ENCODE results near the gene PPP1R16B. TPM values are rescaled to one million over a fixed set of nuclear protein-coding genes. Genes with fewer than 3 reads are reported as not detected.

PPP1R16B gene
- total and polyA plus RNA-seq, 7 experiments from 2014 or later, result 11.4 to 75.4 (median 21.5) TPM

- Mint-ChIP-seq H3K27ac (peak within 1 kb of the TSS in 8 of 9 donors; percentile 27 to 83 (median 72)), H3K4me1 (peaks cover 6 to 43% (median 17%) of the 10 kb centered on the region in 7 donors), H3K27me3 (no peaks in the 10 kb centered on the region), H3K36me3 (peaks cover 0 to 8% (median 0%) of the 10 kb centered on the region in 5 donors), H3K9me3 (no peaks in the 10 kb centered on the region), H3K4me3 (peak within 1 kb of the TSS; percentile 76 to 90 (median 80))
- ChIA-PET CTCF (interaction anchor here (0.7 to 1.6 kb wide), 3 partner anchors 36 to 123 kb away, joined by 3 to 8 read pairs (median 8); partner anchors contain the start of gene DHX35), POLR2A (interaction anchor here (4.1 kb wide), 1 partner anchor 35 kb away, joined by 24 read pairs; the partner anchor contains the start of gene DHX35)
- Histone ChIP-seq H3K4me1 (ENCODE audit: control insufficient read depth in 2 of 2, insufficient read depth in 2 of 2, low read length in 2 of 2) (peaks cover 5 to 22% of the 10 kb centered on the region in 2 donors), H3K9me3 (ENCODE audit: control insufficient read depth in 2 of 3, low read length in 3 of 3) (no peaks in the 10 kb centered on the region), H3K27ac (ENCODE audit: low read depth, low read length) (peak within 1 kb of the TSS; percentile 64), H3K4me3 (ENCODE audit: low read length) (peak within 1 kb of the TSS; percentile 61), H3K27me3 (ENCODE audit: control insufficient read depth in 2 of 2, insufficient read depth in 2 of 2, low read length in 2 of 2) (no peaks in the 10 kb centered on the region), H3K36me3 (ENCODE audit: control insufficient read depth in 2 of 3, insufficient read depth in 3 of 3, low read length in 3 of 3) (no peaks in the 10 kb centered on the region)
- DNase-seq, result peak; percentile 86 to 98 (median 92)
- ATAC-seq, result peak; percentile 97
- intact Hi-C loops (cut with micrococcal nuclease), result loop anchor here (1.0 to 2.0 kb wide), 6 partner anchors 36 to 178 kb away; partner anchors contain the start of genes ACTR5 (in 2 of the 2), DHX35 (in 2 of the 2) and PPP1R16B (in 1 of the 2)
Observed at GRCh38 chr20:38926142-38926933, 120.8 kb downstream of the PPP1R16B start, which contains the start of gene FAM83D. TSS of gene FAM83D (plus strand) at chr20:38926417. CDS start at chr20:38926443, 26 bp downstream.

GRCh38 chr20:38926934-38927616, 121.6 kb downstream of the PPP1R16B start:
- no peaks in the 10 kb centered on the region for H3K9me3 Mint-ChIP-seq
- POLR2A ChIA-PET, result interaction anchor here (4.1 kb wide), 1 partner anchor 35 kb away, joined by 24 read pairs; the partner anchor contains the start of gene DHX35
- H3K27ac ChIP-seq (ENCODE audit: low read depth, low read length), result peak overlapping the region; percentile 64
- no peaks in the 10 kb centered on the region for H3K27me3 Mint-ChIP-seq
- peaks cover 5 to 22% of the 10 kb centered on the region in 2 donors for H3K4me1 ChIP-seq (ENCODE audit: control insufficient read depth in 2 of 2, insufficient read depth in 2 of 2, low read length in 2 of 2)
- peak overlapping the region; percentile 76 to 90 (median 80) for H3K4me3 Mint-ChIP-seq
- no peaks in the 10 kb centered on the region for H3K9me3 ChIP-seq (ENCODE audit: control insufficient read depth in 2 of 3, low read length in 3 of 3)
- H3K27me3 ChIP-seq (ENCODE audit: control insufficient read depth in 2 of 2, insufficient read depth in 2 of 2, low read length in 2 of 2), result no peaks in the 10 kb centered on the region
- ATAC-seq, result no peak
- CTCF ChIA-PET, result interaction anchor here (1.2 to 1.6 kb wide), 2 partner anchors 36 to 122 kb away, joined by 8 read pairs; partner anchors contain the start of gene DHX35
- H3K27ac Mint-ChIP-seq, result peak overlapping the region in 4 of 9 donors; percentile 17 to 72 (median 50)
- peaks cover 6 to 45% (median 17%) of the 10 kb centered on the region in 7 donors for H3K4me1 Mint-ChIP-seq
- H3K36me3 ChIP-seq (ENCODE audit: control insufficient read depth in 2 of 3, insufficient read depth in 3 of 3, low read length in 3 of 3), result no peaks in the 10 kb centered on the region
- peaks cover 0 to 7% (median 0%) of the 10 kb centered on the region in 5 donors for H3K36me3 Mint-ChIP-seq
- H3K4me3 ChIP-seq (ENCODE audit: low read length), result peak overlapping the region; percentile 61
- no peak for DNase-seq
- intact Hi-C loops (cut with micrococcal nuclease), result loop anchor here (1.0 to 2.0 kb wide), 6 partner anchors 35 to 179 kb away; partner anchors contain the start of genes ACTR5 (in 2 of the 2), DHX35 (in 2 of the 2) and PPP1R16B (in 1 of the 2)

- Histone ChIP-seq H3K4me1 (ENCODE audit: control insufficient read depth in 2 of 2, insufficient read depth in 2 of 2, low read length in 2 of 2) (peaks cover 5 to 22% of the 10 kb centered on the region in 2 donors), H3K36me3 (ENCODE audit: control insufficient read depth in 2 of 3, insufficient read depth in 3 of 3, low read length in 3 of 3) (no peaks in the 10 kb centered on the region), H3K27ac (ENCODE audit: low read depth, low read length) (no peak overlapping the region), H3K27me3 (ENCODE audit: control insufficient read depth in 2 of 2, insufficient read depth in 2 of 2, low read length in 2 of 2) (no peaks in the 10 kb centered on the region), H3K4me3 (ENCODE audit: low read length) (no peak overlapping the region), H3K9me3 (ENCODE audit: control insufficient read depth in 2 of 3, low read length in 3 of 3) (no peaks in the 10 kb centered on the region)
- H3K9me3 Mint-ChIP-seq, result no peaks in the 10 kb centered on the region
- intact Hi-C loops (cut with micrococcal nuclease), result loop anchor here in 1 of 2 donors (2.0 kb wide), 1 partner anchor 55 kb away; no protein-coding TSS in a partner anchor
- H3K27me3 Mint-ChIP-seq, result no peaks in the 10 kb centered on the region
- ChIA-PET POLR2A (interaction anchor here (4.1 kb wide), 1 partner anchor 34 kb away, joined by 24 read pairs; the partner anchor contains the start of gene DHX35), CTCF (interaction anchor here (0.6 to 2.2 kb wide), 3 partner anchors 34 to 176 kb away, joined by 3 to 7 read pairs (median 3); partner anchors contain the start of gene DHX35)
- peaks cover 0 to 6% (median 0%) of the 10 kb centered on the region in 5 donors for H3K36me3 Mint-ChIP-seq
- DNase-seq (no peak), ATAC-seq (no peak)
- H3K27ac Mint-ChIP-seq, result peak overlapping the region in 3 of 9 donors; percentile 21 to 51 (median 30)
- H3K4me3 Mint-ChIP-seq, result peak overlapping the region; percentile 65 to 90 (median 80)
- peaks cover 6 to 50% (median 17%) of the 10 kb centered on the region in 7 donors for H3K4me1 Mint-ChIP-seq
Observed at GRCh38 chr20:38927902-38928578, 122.5 kb downstream of the PPP1R16B start.

GRCh38 chr20:38930242-38930569, 124.7 kb downstream of the PPP1R16B start:
- intact Hi-C loops (cut with micrococcal nuclease), result no loop called here
- H3K4me1 Mint-ChIP-seq, result peaks cover under 1 to 54% (median 17%) of the 10 kb centered on the region in 7 donors

GRCh38 chr20:38931984-38932383, 126.5 kb downstream of the PPP1R16B start:
- H3K27me3 Mint-ChIP-seq, result no peaks in the 10 kb centered on the region
- H3K9me3 Mint-ChIP-seq, result no peaks in the 10 kb centered on the region
- Histone ChIP-seq H3K9me3 (ENCODE audit: control insufficient read depth in 2 of 3, low read length in 3 of 3) (no peaks in the 10 kb centered on the region), H3K27ac (ENCODE audit: low read depth, low read length) (no peak overlapping the region), H3K36me3 (ENCODE audit: control insufficient read depth in 2 of 3, insufficient read depth in 3 of 3, low read length in 3 of 3) (no peaks in the 10 kb centered on the region), H3K4me3 (ENCODE audit: low read length) (no peak overlapping the region), H3K27me3 (ENCODE audit: control insufficient read depth in 2 of 2, insufficient read depth in 2 of 2, low read length in 2 of 2) (no peaks in the 10 kb centered on the region), H3K4me1 (ENCODE audit: control insufficient read depth in 2 of 2, insufficient read depth in 2 of 2, low read length in 2 of 2) (peaks cover 3 to 19% of the 10 kb centered on the region in 2 donors)
- no peak for DNase-seq
- H3K36me3 Mint-ChIP-seq, result no peaks in the 10 kb centered on the region
- intact Hi-C loops (cut with micrococcal nuclease), result no loop called here
- ChIA-PET POLR2A (no interaction called here), CTCF (no interaction called here)
- no peak overlapping the region for H3K4me3 Mint-ChIP-seq
- peaks cover 0 to 56% (median 12%) of the 10 kb centered on the region in 7 donors for H3K4me1 Mint-ChIP-seq
- H3K27ac Mint-ChIP-seq, result no peak overlapping the region
- ATAC-seq, result no peak

More at GRCh38 chr20:38930242-38930569, 124.7 kb downstream of the PPP1R16B start:
- Histone ChIP-seq H3K4me3 (ENCODE audit: low read length) (no peak overlapping the region), H3K4me1 (ENCODE audit: control insufficient read depth in 2 of 2, insufficient read depth in 2 of 2, low read length in 2 of 2) (peaks cover 5 to 22% of the 10 kb centered on the region in 2 donors), H3K36me3 (ENCODE audit: control insufficient read depth in 2 of 3, insufficient read depth in 3 of 3, low read length in 3 of 3) (no peaks in the 10 kb centered on the region), H3K27ac (ENCODE audit: low read depth, low read length) (no peak overlapping the region), H3K9me3 (ENCODE audit: control insufficient read depth in 2 of 3, low read length in 3 of 3) (no peaks in the 10 kb centered on the region), H3K27me3 (ENCODE audit: control insufficient read depth in 2 of 2, insufficient read depth in 2 of 2, low read length in 2 of 2) (no peaks in the 10 kb centered on the region)
- DNase-seq (no peak), ATAC-seq (no peak)
- CTCF ChIA-PET, result interaction anchor here (2.2 kb wide), 1 partner anchor 32 kb away, joined by 7 read pairs; the partner anchor contains the start of gene DHX35
- no peaks in the 10 kb centered on the region for H3K36me3 Mint-ChIP-seq
- H3K27ac Mint-ChIP-seq, result peak overlapping the region in 1 of 9 donors; percentile 14
- H3K4me3 Mint-ChIP-seq, result peak overlapping the region in 1 of 10 donors; percentile 56
- H3K27me3 Mint-ChIP-seq, result no peaks in the 10 kb centered on the region
- POLR2A ChIA-PET, result interaction anchor here (1.4 kb wide), 1 partner anchor 32 kb away, joined by 3 read pairs; the partner anchor contains the start of gene DHX35
- no peaks in the 10 kb centered on the region for H3K9me3 Mint-ChIP-seq
